DMS53 treated with DMSO at 0.1 percent for 48 hours (cell line): ENCODE measurements around the gene PACRG.
A peak's percentile ranks its signal among the peaks of the same experiment; 100 is the strongest.

Experiments
- DNase-seq: peaks from one replicate; lab custom pipeline; 2025; ENCODE audit not compliant: unreplicated experiment; lab: John Stamatoyannopoulos, UW

PACRG gene

DNA sequence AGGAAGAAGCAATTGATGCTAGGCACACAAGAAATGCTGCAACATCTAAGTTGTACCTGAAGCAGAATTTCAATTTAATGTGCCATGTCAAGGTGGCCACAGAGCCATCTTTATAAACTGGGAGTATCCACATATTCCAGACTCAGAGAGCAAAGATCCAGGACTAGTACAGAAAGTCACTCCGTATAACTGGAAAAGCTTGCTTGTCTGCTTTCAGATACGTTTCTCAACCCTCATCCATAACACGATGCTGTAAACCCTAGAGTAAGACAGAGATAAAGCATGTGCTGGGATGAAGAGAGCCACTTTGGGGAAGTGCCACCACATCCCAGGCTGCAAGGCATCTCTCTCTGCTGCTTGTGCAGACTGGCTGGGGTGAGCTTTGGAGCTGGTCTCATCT, 134.7 kb downstream of the PACRG start:
- no peak for DNase-seq

DNA sequence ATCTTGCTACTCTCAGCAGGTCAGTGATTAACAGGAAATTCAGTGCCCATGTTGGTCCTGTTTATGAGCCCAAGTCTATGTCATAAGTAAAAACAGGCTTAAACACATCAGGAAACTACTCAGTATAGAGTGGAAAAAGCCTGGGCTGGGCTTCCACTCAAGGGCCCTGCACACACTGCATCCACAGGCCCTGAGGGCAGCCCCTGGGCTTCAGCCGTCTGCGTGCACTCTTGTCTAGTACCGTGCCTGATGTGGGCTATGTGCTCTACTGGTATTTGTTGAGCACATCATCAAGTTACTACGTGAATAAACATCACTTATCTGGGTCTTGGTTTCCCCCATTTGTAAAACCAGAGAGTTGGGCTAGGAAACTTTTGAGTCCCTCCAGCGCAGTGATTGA, 135.2 kb downstream of the PACRG start:
- DNase-seq: no peak

DNA sequence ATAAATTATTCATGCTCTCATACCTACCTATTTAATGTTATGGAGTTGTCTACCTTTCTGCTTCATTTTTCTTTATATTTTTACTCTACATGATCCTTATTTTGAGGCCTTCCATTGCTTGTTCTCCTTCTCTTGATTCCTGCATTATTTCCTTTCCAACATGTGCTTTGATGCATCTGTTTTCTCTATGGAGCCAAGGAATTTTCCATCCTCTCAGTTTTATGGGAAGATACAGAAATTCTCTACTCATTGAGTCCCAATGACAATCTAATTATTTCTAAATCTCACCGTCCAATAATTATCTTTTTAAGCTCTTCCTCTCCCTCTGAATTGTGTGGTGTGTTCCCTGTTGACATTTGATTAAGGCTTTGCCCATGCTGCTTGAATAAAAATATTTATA, 136.0 kb downstream of the PACRG start:
- DNase-seq: no peak

DNA sequence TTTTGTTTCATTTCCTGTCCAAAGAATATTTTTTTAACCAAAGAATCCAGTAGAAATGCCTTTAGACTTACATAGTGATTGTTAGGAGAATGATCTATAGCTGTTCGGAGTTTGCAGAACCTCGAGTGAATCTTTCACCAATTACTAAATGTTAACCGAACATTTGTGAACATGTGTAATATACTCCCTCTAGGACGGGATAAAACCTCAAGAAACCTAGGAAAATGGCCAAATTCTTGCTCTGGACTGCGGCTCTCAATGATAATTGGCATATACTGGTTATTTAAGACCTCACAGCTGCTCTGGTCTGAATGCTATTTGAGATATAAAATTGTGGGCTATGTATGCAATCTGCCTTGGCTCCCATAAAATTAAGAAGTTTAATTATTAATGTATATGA, 137.1 kb downstream of the PACRG start:
- DNase-seq: no peak

DNA sequence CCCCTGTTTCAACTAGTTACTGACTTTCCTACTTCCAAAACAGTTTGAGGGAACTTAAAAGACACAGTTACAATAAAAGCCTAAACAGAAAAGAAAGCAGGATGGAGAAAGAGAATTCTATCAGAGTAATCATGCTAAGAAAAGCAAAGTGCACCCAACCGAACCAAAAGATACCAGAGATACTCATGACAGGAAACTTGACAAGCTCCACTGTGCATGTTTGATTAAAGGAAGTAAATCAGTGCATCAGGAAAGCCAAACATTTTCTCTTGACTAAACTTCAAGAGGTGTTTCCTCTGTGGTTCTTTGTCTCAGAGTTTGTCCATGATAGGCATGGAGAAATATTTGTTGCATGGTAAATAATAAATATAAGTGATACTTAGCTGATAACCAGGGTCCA, 138.9 kb downstream of the PACRG start:
- DNase-seq: no peak

DNA sequence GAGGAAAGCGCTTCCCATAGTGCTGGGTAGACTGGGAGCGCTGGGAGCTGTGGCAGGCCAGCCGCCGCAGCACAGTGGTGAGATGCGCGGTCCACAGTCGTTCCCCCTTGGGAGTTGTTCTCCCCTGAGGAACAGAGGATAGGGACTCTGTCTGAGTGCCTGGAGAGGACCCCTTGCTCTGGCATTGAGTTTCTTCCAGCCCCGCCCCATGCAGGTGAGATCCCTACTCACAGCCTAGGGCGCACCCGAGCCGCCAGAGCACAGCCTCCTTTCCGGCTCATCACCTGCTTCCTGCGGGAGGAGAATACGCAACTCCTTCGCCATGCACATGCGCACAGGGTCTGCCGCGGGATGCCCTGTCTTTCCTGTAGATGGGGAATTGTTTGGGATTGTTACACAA, 140.6 kb downstream of the PACRG start:
- no peak for DNase-seq

DNA sequence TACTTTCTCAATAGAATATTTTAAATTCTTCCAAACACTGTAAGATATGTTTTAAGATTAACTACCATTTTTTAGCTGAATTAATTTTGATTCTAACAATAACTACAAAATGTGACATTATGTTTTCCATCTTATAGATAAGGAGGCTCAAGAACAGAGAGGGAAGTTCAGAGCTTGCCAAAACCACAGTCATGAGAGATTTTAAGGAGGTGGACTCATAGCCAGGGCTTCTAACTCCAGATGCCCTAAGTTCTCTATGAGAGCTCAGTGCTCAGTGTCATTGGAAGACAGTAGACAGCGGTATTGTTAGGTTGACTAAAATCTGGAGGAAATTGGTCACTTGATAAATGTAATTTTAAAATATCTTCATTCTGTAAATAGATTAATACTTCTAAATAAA, 144.2 kb downstream of the PACRG start:
- no peak for DNase-seq

DNA sequence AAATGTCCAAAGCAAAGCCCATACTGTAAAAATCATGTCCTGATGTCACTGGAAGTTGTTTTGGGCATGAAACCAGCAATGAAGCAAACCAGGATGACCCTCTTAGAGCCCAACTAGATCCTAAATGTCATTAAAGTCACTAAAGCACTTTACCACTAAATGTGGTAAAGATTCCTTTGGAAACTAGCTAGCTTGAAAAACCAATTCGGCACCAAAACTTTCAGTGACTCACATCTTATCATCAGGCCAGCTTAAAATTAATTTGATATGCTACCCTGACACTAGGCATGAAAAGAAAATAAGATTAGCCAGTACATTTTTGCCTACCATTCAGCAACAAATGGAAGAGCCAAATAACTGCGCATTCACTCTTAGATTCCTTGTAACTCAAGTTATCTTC, 145.8 kb downstream of the PACRG start:
- no peak for DNase-seq

DNA sequence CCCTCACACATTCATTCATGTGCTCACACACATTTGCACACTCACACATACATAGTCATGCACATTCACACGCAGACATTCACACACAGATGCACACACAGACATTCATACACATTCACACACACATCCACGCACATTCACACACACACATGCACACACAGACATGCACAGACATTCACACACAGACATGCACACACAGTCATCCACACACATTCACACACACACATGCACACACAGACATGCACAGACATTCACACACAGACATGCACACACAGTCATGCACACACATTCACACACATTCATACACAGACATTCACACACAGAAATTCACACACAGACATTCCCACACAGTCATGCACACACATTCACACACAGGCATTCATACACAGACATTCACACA, 147.3 kb downstream of the PACRG start:
- DNase-seq: no peak

DNA sequence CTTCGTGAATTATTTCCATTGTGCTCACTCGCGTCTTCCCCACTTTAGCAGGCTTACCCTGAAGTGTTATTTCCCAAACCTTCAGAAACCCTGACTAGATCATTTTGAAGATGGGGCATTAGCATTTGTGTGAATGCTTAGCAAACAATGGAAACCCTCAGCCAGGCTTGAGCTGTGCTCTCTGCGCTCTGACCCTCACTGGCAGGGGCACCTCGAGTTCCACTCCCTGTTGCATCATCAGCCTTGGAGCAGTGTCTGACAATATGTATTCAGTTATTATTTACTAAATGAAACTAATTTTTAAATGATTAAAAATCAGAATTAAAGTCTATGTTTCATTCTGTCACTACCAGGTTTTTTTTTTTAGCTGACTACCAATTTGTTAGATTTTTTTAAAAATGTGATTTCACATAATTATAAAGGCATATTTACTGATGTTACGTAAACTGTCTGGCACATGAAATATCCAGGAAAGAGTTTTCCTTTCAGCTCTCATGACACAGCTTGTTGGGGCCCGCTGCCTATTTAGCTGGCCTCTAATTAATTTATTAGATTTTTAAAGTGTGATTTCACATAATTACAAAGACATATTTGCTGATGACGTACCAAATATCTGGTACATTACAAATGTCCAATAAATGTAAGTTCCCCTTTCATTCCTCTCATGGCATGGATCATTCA, 155.2 kb downstream of the PACRG start:
- no peak for DNase-seq

DNA sequence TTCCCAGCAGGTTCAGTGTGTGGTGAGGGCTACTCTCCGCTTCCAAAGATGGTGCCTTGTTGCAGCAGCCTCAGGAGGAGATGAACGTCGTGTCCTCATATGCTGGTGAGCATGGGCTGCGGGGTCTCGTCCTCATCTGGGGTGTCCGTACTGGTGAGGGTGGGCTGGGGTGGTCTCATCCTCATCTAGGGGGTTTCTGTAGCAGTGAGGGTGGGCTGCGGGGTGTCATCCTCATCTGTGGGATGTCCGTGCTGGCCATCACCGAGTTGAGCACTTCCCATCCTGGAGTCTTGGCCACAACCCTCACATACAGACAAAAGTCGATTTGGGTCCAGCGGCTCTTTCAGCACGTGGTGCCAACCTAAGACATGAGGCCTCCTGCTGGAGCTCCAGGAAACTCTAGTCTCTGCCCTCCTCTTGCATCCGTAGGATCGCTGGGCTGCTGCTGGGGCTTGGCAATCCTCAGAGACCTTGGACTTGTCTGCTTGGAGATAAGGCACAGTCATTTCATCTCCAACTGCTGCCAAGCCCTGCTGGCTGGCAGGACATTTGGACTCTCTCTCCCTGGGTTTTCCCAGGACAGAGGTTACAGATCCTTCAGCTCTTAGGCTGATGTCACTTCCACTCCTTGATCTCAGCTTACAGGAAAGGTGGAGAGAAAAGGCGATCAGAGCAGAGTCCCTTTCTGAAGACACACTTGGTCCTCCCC, 160.4 kb downstream of the PACRG start:
- DNase-seq: no peak

DNA sequence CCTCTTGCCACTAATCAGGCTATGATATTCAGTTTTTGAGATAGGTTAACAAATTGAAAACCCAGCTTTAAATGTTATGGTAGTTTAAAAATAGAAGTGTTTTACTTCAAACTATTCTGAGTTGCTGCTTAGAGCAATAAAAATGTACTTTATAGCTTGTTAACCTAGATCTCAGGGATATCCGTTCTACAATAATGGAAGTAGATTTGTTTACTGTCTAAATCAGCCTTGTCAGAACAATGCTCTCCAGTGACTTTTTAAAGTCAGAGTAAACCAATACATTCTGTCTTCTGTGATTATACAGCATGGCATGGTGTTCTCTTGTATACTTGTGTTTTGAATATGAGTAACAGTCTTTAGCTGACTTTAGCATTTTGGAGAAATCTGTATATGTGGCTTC, 161.5 kb downstream of the PACRG start:
- no peak for DNase-seq

DNA sequence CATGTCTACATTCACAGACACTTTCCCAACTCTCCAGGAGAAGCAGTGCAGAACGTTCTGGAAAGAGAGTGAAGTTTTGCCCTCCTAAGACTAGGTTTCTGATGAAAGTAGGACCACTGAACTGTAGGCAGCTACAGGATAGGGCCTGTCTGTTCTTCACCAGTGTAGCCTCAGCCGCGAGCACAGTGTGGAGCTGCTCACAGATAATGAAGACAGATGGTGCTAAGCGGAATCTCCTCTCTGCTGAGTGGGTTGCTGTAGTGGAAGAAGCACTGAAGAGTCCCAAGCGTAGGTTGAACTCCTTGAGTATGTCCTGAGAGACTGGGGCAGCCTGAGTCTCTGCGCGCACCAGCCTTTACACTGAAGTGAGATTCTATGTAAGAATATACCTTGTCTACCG, 170.2 kb downstream of the PACRG start:
- DNase-seq: no peak

DNA sequence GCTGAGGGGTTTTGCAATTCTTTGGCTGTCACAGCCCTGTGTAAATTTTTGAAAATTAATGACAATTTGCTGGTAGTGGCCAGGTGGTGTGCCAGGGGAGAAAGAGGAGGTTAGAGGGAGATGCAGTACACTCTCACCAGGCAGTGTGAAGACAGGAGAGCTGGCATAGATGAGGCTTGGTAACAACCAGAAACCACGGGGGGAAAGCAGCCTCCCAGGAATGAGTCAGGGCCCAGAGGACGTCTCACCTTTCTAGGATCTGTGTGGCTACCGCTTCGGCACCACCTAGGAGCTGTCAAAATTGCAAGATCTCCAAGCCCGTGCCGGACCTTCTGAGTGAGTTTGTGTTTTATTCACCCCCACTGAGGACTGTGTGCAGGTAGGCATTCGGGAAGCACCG, 171.4 kb downstream of the PACRG start:
- no peak for DNase-seq

DNA sequence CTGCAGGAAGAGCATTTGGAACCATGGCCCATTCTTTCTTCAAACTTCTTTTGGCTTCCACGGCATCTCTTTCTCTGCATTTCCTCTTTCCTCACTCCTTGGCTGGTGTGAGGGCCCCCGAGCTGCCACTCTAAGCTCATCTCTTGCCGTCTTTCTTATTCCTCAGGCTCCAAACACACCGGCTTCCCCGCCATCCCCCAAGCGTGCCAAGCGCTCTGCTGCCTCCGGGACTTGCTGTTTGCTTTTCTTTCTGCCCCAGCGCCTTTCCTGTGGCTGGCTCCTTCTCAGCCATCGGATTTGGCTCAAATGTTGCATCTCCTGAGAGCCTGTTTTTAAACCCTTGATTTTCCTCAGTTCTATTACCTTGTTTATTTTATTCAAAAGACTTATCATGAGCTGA, 172.7 kb downstream of the PACRG start:
- DNase-seq: no peak

DNA sequence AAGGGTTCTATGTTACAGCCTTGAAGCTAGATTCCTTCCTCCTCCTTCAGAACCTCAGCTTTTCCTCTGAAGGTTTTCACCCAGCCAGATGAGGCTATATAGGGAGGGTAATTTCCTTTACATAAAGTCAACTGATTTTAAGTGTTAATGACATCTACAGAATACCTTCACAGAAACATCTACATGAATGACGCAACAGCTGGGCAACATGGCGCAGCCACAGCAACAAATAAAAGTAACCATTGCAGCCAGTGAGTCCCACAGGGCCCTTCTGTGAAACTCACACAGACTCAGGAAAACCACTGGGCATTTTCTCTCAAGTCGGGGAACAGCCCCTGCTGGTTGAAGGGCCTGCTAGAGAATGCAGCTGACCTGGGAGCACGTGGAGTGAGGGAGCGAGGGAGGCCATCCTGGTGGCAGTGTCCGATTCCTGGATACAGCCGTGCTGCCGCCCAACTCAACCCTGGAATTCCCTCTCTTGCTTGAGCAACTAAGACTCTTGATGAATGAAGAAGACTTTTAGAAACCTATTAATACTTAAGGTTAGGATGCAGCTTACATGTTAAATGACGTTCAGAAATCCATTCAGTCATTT, 176.4 kb downstream of the PACRG start:
- DNase-seq: no peak

DNA sequence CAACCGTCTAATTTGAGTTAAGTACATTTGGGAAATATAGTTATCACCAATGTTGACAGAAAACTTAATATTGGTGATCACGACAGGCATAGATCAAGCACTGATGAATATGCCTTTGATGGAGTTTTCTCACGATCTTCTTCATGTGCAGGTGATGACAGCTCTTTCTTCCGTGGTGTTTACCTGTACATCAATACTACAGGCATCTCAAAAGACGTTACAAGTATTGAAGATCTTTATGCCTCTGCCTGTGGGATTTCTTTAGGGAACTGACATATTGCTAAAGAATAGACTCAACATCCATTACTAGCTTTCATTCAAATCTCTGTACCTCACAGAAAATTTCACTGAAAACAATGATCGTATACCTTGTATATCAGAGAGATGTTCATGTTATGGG, 178.7 kb downstream of the PACRG start:
- DNase-seq: no peak

DNA sequence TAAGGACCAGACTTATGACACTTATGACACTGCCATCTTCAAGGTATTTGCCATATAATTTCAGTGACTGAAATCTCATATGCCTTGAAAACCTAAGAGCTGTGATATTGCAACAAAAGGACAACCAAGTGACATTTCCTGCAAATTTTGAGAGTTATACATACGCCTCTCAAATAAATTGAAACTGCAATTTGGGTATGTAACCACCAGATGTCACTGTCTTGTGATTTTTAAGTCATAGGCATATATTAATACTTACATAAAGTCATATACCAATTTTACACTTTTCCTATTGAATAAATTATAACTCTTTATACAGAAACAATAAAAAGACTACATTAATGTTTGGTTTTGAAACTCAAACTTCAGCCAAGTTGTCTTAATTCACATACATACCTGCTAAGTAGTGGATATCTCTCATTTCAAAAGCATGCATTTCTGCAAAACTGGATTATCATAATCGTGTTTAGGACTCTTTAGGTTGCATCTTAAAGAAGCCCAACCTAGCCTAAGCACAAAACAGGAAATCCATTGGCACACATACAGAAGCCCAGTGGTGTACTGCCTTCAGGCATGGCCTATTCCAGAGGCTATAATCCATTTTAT, 180.2 kb downstream of the PACRG start:
- DNase-seq: peak; percentile 32

DNA sequence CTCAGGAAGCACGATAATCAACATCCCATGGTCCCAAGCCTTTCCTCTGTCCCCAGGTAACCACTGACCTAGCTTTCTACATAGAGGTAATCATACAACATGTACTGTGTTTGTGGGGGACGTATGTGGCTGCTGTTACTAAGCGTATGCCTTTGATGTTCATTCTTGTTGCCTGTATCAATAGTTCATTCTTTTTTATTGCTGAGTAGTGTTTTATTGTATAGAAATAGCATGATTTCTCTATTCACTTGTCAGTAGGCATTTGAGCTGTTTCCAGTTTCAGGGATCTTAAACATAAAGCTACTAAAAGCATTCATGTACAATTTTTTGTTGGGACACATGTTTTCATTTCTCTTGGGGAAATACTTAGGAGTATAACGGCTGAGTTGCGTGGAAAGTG, 185.4 kb downstream of the PACRG start:
- no peak for DNase-seq

DNA sequence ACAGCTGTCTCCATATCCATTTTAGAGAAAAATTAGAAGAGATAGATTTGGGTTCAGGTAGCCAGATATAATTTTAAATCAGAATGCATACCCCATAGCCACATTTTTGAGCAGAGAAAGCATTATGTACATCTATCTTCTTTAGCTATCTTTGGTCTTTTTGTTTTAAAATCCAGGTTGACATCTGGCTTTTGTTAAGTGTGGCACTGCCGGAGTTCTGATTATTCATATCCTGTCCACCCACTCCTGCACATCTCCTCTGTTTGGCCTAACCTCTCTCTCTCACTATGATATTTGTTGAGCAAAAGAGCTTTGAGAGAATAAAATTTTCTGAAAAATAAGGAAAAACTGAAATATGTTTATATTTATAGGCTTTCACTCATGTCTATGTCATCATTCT, 189.7 kb downstream of the PACRG start:
- no peak for DNase-seq

DNA sequence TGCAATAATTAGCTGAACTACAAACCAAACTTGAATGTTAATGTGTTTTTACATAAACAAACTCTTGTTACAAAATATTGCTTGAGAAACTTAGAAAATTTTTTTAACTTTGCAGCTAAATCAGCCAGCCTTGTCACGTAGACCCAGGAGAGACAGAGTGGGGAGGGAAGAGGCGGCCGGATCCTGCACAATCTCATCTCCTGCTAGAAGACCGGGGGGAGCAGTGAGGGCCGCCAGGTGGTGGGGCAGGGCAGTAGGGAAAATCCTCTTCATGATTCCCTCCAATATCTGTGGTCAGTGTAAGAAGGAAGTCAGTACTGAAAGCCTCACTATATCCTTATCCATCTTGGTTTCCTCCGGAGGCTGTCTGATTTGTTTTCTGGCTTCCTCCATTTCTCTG, 193.3 kb downstream of the PACRG start:
- no peak for DNase-seq

DNA sequence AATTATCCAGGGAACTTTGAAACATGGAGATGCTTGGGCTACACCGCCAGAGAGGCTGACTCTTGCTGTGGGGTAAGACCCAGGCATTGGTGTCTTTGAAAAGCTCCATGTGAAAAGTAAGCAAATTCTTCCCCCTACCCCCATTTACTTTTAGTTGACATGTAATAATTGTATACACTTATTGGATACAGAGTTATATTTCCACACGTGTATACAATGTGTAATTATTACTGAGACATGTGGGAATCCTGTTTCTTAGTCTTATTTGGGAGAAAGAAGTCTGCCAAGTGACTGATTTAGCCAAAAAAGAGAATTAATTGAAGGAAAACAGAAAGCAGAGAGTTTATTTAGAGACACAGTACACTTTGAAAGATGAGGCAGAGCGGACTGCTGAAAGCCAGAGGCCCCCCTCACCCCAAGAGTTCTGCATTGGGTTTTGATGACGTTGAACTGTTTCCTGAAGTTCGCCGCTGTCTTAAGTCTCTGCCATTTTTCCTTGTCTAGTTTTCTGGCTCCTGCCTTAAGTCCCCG, 193.8 kb downstream of the PACRG start:
- no peak for DNase-seq
